GM06990 (cell line): Measurements from ENCODE around the gene C11orf71.

Experiments
- DNase-seq: peaks from one replicate; pipeline ENCODE4 v3.0.0-alpha.2; 2011; ENCODE audit not compliant: insufficient read length; ENCODE audit errors: extremely low read depth
- H3K27me3 ChIP-seq: replicated peaks from 2 replicates; pipeline ENCODE4 v1.6.0; 2011; ENCODE audit warnings: low read length; ENCODE audit not compliant: control insufficient read depth, insufficient read depth
- H3K36me3 ChIP-seq: 2 replicates; pipeline ENCODE4 v1.5.1; 2011; ENCODE audit warnings: low read length; ENCODE audit not compliant: control insufficient read depth, insufficient read depth
- H3K4me3 ChIP-seq: replicated peaks from 2 replicates; pipeline ENCODE4 v1.5.1; 2011; ENCODE audit warnings: low read depth, mild to moderate bottlenecking, control low read depth, low read length
- CTCF ChIP-seq: IDR thresholded peaks from 2 replicates; pipeline ENCODE4 v1.5.1; 2011; ENCODE audit warnings: low read length, control low read depth, mild to moderate bottlenecking, inconsistent platforms; ENCODE audit not compliant: insufficient read depth, poor library complexity, severe bottlenecking

Gene C11orf71

DNA sequence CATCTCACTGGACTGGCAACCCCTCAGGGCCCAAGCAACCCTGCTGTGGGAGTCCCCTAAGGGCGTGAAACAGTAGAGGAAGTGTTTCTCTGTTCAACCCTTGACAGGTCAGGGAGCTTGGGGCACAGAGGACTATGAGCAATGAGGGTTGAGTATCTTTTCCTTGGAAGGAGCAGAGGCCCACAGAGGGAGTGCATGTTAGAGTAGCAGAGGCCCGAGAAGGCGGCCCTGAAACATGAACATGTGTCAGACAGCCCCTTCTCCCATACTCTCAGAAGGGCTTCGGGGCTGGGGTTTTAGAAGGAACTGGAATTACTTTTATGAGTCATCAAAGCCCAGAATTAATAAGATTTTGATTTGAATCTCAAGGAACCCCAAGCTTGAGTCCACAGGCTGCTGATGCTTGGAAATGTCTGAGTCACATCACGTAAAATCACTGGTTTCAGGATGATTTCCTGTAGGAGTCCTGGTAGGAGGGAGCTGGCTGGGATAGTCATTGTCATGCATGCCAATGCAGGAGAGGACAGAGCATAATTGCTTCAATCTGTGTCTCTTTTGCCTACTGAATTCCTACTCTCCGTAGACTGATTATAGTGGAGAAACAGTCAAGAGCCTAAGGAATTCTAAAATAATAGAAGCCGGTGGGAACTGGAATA, 22.6 kb downstream of the C11orf71 start:
- no peak for TF ChIP-seq CTCF
- Histone ChIP-seq H3K36me3 (no peaks in the 10 kb centered on the region), H3K27me3 (no peaks in the 10 kb centered on the region; the same call in none of the 2 replicates), H3K4me3 (no peak overlapping the region)
- no peak for DNase-seq

DNA sequence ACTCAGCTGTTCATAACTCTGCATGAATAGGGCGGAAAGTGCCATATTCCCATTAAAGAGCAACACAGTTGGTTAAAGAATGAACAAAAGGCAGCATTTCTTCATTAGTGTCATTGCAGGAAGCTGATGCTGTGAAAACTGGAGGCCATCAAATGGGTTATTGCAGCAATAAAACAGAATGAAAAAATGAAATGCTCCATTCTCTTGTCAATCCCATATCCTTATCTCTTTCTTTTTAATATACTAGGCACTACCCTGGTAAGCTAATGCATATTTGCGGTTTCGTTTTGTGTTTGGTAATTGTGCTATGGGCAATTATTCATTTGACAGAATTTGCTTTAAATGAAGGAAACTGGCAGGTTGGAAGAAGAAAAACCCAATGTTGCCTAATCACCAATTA, 25.3 kb downstream of the C11orf71 start:
- no peaks in the 10 kb centered on the region; the same call in none of the 2 replicates for H3K27me3 ChIP-seq
- DNase-seq = no peak
- H3K36me3 ChIP-seq = no peaks in the 10 kb centered on the region
- H3K4me3 ChIP-seq = no peak overlapping the region
- no peak for TF ChIP-seq CTCF

DNA sequence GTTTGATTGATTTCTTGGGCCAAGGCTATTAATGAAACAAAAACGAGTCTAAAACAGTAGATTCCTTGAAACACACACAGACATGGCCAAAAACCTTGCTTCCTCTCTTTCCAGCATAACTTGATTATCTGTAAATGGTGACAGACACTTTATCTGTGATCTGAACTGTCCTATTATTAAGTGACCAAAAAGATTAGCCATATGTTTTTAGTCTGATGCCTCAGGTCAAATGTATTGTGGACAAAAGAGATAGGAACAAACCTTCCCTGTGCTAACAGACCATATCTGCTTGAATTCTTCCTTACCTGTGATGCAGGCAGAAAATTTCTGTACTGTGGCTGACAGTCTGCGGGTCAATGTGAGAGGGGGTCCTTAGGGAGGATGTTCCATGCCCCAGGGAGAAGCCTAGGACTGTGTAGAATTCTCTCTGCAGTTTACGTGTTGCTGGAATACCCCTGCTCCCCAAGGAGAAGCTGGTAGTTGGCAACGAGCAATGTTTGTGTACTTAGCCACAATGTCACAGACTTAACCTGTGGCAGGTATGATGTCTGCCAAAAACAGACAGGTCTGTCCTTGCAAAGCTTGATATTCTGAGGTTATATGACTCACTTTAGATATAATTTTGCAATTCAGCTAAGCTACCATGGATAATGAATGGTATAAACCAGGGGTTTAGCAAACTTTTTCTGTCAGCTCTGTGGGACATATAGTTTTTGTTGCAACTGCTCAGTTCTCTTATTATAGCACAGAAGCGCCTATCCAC, 31.2 kb downstream of the C11orf71 start:
- DNase-seq = no peak
- Histone ChIP-seq H3K36me3 (no peaks in the 10 kb centered on the region), H3K27me3 (no peaks in the 10 kb centered on the region; the same call in 1 of the 2 replicates), H3K4me3 (no peak overlapping the region)
- TF ChIP-seq CTCF = no peak

DNA sequence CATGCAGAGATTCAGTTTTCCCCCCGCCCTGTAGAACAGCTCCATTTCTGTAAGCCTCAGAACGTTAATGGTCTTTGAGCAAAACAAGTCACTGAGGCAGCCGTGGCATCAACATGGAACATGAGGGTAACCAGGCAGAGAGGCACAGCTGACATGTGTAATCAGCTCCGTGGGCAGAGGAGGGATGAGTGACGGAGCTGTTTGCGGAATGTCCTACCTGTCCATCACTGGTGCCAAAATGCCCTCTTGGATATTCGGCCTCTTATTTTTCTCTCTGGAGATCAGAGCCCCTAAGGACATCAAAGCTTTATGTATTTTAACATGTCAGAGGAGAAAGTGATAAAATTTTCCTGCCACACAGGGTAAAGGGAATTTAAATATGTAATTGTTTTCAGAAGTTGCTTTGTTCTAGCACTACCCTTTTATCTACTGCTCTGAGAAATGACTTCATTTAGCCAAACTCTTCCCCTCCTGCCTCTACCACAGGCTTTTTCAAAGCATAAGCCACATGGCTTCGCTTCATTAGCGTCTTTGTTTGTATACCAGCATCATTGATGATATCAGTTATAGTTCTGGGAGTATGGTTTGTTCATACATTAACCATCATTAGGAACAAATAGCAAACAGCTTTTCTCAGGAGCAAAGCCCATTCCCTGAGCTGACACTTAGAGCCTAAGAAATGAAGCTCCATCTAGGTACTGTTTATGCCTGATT, 32.9 kb downstream of the C11orf71 start:
- Histone ChIP-seq H3K27me3 (no peaks in the 10 kb centered on the region; the same call in 1 of the 2 replicates), H3K4me3 (no peak overlapping the region), H3K36me3 (no peaks in the 10 kb centered on the region)
- DNase-seq = no peak
- TF ChIP-seq CTCF = no peak

DNA sequence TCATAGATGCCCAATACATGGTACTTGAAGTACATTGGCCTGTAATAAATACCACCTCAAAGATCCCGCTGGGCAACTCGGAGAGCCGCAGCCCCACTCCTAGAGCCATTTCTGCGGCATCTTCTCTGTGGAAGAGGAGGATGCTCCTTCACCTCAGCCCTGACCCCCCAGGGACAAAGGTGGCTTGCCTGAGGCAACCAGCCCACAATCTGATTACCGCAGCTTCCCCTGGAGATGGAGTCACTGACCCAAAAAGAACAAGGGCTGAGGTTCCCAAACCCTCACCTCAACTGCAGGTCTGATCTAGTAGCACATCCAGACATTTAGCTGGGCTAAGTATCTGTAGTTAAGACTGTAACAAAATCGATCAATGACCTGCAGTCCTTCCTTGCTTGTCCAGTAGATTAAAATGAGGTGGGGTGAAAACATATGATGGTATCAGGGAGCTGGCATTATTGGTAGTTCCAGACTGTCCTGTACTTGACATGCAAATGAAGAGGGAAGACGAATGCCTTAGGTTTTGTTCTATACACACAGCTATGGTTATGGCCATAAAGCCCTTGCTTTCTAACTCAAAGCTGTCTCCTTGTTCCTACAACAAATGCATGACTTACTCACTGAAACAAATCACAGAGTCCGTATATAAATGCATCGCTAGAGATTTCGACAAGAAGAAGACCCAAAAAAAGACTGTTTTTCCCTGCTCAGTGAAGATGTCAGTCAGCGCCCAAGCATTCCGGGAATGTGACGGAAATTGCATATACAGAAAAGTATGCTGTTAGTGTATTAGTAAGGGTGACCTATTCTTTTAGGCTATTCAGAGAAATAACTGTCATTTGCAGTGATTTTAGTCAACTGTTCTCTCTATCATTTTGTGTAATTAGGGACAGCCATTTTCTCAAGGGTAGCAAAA, 33.7 kb downstream of the C11orf71 start:
- no peaks in the 10 kb centered on the region; the same call in 1 of the 2 replicates for H3K27me3 ChIP-seq
- no peak for TF ChIP-seq CTCF
- H3K36me3 ChIP-seq = no peaks in the 10 kb centered on the region
- DNase-seq = no peak
- H3K4me3 ChIP-seq = no peak overlapping the region
